Urinary bladder (tissue), 4 donors: Measurements from ENCODE around the gene CDKN2A. TPM values are rescaled to one million over a fixed set of nuclear protein-coding genes. Genes with fewer than 3 reads are reported as not detected.
"Not testable (repeated sequence)": the region's sequence is repeated elsewhere in the genome, so short reads cannot be mapped to it uniquely, and the experiment has no call there.

Source experiments
- DNase-seq: peaks from one replicate; pipeline ENCODE4 v3.0.0-alpha.2; 2015; ENCODE audit errors: extremely low spot score
- H3K27ac ChIP-seq: one replicate; pipeline ENCODE4 v1.5.1; 2013; ENCODE audit warnings: low read depth, mild to moderate bottlenecking, moderate library complexity
- H3K36me3 ChIP-seq: one replicate; pipeline ENCODE4 v1.6.1; 2013; ENCODE audit warnings: mild to moderate bottlenecking, moderate library complexity; ENCODE audit not compliant: insufficient read depth
- H3K4me1 ChIP-seq: one replicate; pipeline ENCODE4 v1.6.1; 2013; ENCODE audit warnings: mild to moderate bottlenecking, moderate library complexity; ENCODE audit not compliant: insufficient read depth
- H3K4me3 ChIP-seq: one replicate; pipeline ENCODE4 v1.5.1; 2013; ENCODE audit warnings: low read depth, low read length
- WGBS: extraction: QIAGEN DNeasy Blood & Tissue Kit; methylation state at CpG from one replicate; pipeline ENCODE4 v1.1.7; 2013; 5-methylcytosine and 5-hydroxymethylcytosine counted together
- polyA plus RNA-seq: library from polyadenylated mRNA; stranded (reverse); fragments of 200-250 nt; gene quantifications from one replicate; pipeline ENCODE4 v1.2.3, GENCODE V29; 2013
- total RNA-seq: library from RNA; depleted of rRNA; stranded (reverse); fragments of >200 nt; gene quantifications from one replicate; pipeline ENCODE4 v1.2.3, GENCODE V29; 2014
- donor health status: healthy with polysubstance abuse.
- donor health status: healthy.

CDKN2A gene
- total and polyA plus RNA-seq, 2 donors = 0.85 to 1.3 TPM

- no peak for DNase-seq
- Histone ChIP-seq H3K27ac (no peak overlapping the region), H3K4me1 (no peaks in the 10 kb centered on the region), H3K4me3 (no peak overlapping the region), H3K36me3 (no peaks in the 10 kb centered on the region)
- WGBS = 13% methylated on average over 15 of the region's 15 CpGs
These were observed 27.9 kb downstream of the CDKN2A start for GRCh38 chr9:21966140-21966851.

GRCh38 chr9:21965401-21965951, 28.7 kb downstream of the CDKN2A start:
- Histone ChIP-seq H3K36me3 (no peaks in the 10 kb centered on the region), H3K4me3 (peak overlapping the region; percentile 14), H3K27ac (no peak overlapping the region), H3K4me1 (no peaks in the 10 kb centered on the region)
- 2% methylated on average over 30 of the region's 30 CpGs for WGBS
- DNase-seq = no peak

DNA sequence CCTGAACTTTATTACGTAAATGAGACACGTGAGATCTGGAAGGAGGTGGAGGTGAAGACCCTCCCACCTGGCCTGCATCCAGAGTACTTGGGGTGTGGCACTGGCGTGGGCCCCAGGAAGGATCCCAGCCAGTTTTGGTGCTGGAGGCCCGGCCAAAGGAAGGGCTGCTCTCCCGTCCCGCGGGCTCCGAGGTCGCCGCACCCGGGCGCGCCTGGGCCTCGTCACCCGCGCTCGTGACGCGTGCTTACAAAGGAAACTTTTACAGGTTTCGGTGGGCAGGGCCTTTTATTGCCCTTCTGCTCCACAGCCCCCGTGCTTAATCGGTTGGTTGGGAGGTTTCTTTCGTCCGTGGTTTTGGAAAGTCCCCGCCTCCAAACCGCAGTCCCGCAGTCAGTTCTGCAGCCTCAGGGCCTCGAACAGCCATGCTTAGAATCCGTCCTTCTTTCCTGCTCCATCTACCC, 29.2 kb downstream of the CDKN2A start:
- H3K27ac ChIP-seq = no peak overlapping the region
- H3K4me1 ChIP-seq = no peaks in the 10 kb centered on the region
- WGBS = 1% methylated on average over 29 of the region's 29 CpGs
- H3K4me3 ChIP-seq = peak overlapping the region; percentile 14
- no peaks in the 10 kb centered on the region for H3K36me3 ChIP-seq
- DNase-seq = no peak

DNA sequence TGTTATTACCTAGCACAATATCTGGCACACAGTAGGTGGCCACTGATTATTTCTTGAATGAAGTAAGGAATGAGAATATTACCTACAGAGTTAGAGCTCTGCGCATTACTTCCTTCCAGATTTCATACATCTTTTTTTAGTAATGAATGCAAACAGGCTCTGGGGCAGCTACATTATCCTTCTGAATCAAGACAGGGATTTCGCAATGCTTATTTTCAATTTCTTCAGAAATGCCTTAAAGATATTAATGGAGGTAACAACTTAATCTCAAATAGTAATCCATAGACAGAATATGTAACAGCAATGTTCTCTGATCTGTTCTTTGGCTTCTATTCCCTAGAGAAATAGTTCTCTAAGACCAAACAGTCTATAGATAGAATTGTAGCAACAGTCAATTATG, 32.6 kb downstream of the CDKN2A start:
- no peak for DNase-seq
- Histone ChIP-seq H3K27ac (no peak overlapping the region), H3K4me1 (no peaks in the 10 kb centered on the region), H3K36me3 (no peaks in the 10 kb centered on the region), H3K4me3 (no peak overlapping the region)
- WGBS = 92% methylated on average over 2 of the region's 2 CpGs

- not testable (repeated sequence) for DNase-seq, H3K4me1 ChIP-seq, H3K36me3 ChIP-seq, H3K27ac ChIP-seq, H3K4me3 ChIP-seq
- 93% methylated on average over 27 of the region's 33 CpGs for WGBS
These were observed 34.9 kb downstream of the CDKN2A start for GRCh38 chr9:21959268-21959667.

- no peaks in the 10 kb centered on the region for H3K4me1 ChIP-seq
- 84% methylated on average over 2 of the region's 2 CpGs for WGBS
- no peaks in the 10 kb centered on the region for H3K36me3 ChIP-seq
- H3K4me3 ChIP-seq = no peak overlapping the region
- H3K27ac ChIP-seq = no peak overlapping the region
- DNase-seq = no peak
These were observed 35.4 kb downstream of the CDKN2A start for GRCh38 chr9:21958833-21959232.

- no peak overlapping the region for H3K27ac ChIP-seq
- no peaks in the 10 kb centered on the region for H3K4me1 ChIP-seq
- DNase-seq = no peak
- WGBS = 89% methylated on average over 2 of the region's 2 CpGs
- no peaks in the 10 kb centered on the region for H3K36me3 ChIP-seq
- H3K4me3 ChIP-seq = no peak overlapping the region
These were observed 48.6 kb downstream of the CDKN2A start for GRCh38 chr9:21945606-21946005.

- DNase-seq = no peak
- 86% methylated on average over 4 of the region's 4 CpGs for WGBS
These were observed 50.7 kb downstream of the CDKN2A start for GRCh38 chr9:21943464-21943863.

GRCh38 chr9:21941337-21941995, 52.7 kb downstream of the CDKN2A start:
- Histone ChIP-seq H3K4me3 (no peak overlapping the region), H3K36me3 (no peaks in the 10 kb centered on the region), H3K4me1 (no peaks in the 10 kb centered on the region), H3K27ac (no peak overlapping the region)
- 67% methylated on average over 4 of the region's 4 CpGs for WGBS
- no peak for DNase-seq

More at GRCh38 chr9:21943464-21943863, 50.7 kb downstream of the CDKN2A start:
- H3K36me3 ChIP-seq = no peaks in the 10 kb centered on the region
- H3K4me1 ChIP-seq = no peaks in the 10 kb centered on the region
- H3K4me3 ChIP-seq = no peak overlapping the region
- H3K27ac ChIP-seq = no peak overlapping the region

DNA sequence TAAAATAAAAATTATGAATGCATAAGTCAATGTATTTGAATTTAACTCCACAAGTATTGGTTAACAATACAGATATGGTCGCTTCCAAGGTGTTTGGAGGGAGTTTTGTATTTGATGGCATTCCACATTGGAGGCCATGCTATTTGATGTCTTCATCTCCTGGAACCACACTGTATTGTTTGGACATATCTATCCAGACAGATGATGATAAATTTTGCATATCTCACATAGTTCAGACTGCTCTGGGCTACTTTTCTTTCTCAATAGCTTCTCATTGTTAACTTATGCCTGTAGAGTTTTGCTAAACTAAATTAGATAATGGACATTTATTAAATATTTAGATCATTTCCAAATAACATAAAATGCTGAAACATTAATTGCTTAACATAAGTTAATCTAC, 58.0 kb downstream of the CDKN2A start:
- H3K27ac ChIP-seq = no peak overlapping the region
- DNase-seq = no peak
- WGBS = 99% methylated on average over 1 of the region's 1 CpG
- no peaks in the 10 kb centered on the region for H3K4me1 ChIP-seq
- H3K36me3 ChIP-seq = no peaks in the 10 kb centered on the region
- no peak overlapping the region for H3K4me3 ChIP-seq

DNA sequence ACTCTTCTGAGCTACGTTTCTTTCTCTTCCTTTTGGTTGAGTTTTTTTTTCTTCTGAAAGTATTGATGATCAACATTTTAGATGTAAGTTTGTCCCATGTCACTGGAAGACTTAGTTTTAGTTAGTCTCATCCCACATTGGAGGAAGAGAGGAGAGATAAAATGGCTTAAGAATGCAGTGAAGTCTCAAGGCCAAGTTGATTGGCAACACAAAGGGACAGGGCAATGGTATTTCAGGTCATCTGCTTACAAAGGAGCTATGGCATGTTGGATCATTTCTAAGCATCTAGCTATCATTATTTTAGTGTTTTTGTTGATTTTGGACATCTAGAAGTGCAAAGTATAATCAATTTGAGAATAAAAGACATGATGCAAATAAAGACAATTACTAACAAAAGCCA, 58.6 kb downstream of the CDKN2A start:
- H3K36me3 ChIP-seq = peaks cover 2% of the 10 kb centered on the region
- H3K4me1 ChIP-seq = no peaks in the 10 kb centered on the region
- DNase-seq = no peak
- 78% methylated on average over 1 of the region's 1 CpG for whole genome bisulfite sequencing
- H3K27ac ChIP-seq = no peak overlapping the region
- H3K4me3 ChIP-seq = no peak overlapping the region

- 96% methylated on average over 2 of the region's 2 CpGs for WGBS
- Histone ChIP-seq H3K27ac (no peak overlapping the region), H3K4me3 (no peak overlapping the region), H3K4me1 (no peaks in the 10 kb centered on the region), H3K36me3 (peaks cover 2% of the 10 kb centered on the region)
- no peak for DNase-seq
These were observed 60.3 kb downstream of the CDKN2A start for GRCh38 chr9:21933865-21934264.

- DNase-seq = no peak
- Histone ChIP-seq H3K36me3 (peaks cover 2% of the 10 kb centered on the region), H3K4me1 (no peaks in the 10 kb centered on the region), H3K27ac (no peak overlapping the region), H3K4me3 (no peak overlapping the region)
These were observed 60.9 kb downstream of the CDKN2A start for GRCh38 chr9:21933281-21933680.

DNA sequence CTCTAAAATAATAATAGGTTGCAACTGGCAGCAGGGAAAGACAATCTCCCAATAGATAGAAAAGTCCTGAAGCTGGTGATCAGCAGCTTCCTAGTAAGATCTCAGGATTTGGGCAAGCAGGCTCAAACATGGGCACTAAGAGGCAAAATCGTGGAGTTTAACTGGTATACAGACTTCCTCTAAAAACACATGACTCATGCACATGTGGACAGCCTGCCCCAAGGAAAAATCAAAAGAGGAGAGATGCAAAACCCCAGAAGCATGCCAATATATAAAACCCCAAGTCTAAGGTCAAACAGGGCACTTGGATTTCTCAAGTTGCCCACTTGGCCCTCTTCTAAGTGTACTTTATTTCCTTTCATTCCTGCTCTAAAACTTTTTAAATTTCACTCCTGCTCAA, 62.8 kb downstream of the CDKN2A start:
- no peak for DNase-seq
- 77% methylated on average over 1 of the region's 1 CpG for WGBS
- Histone ChIP-seq H3K27ac (no peak overlapping the region), H3K4me3 (no peak overlapping the region), H3K36me3 (peaks cover 2% of the 10 kb centered on the region), H3K4me1 (no peaks in the 10 kb centered on the region)
